HG03103 (cell line): ENCODE measurements around the gene SLC35E2B.
A peak's percentile ranks its signal among the peaks of the same experiment; 100 is the strongest.

Source experiments
- ATAC-seq: cut with Tn5 transposase; IDR thresholded peaks from one replicate; pipeline ENCODE4 v1.9.1; 2021; ENCODE audit warnings: low read depth; ENCODE audit not compliant: unreplicated experiment

SLC35E2B gene

GRCh38 chr1:1627261-1627828, 65.2 kb downstream of the SLC35E2B start:
- ATAC-seq = no peak

- no peak for ATAC-seq
These were observed 66.1 kb downstream of the SLC35E2B start for GRCh38 chr1:1626207-1627141.

- ATAC-seq = no peak
These were observed 66.8 kb downstream of the SLC35E2B start for GRCh38 chr1:1625824-1626206.

- no peak for ATAC-seq
These were observed 67.2 kb downstream of the SLC35E2B start for GRCh38 chr1:1625404-1625775.

- ATAC-seq = no peak
These were observed 67.9 kb downstream of the SLC35E2B start for GRCh38 chr1:1624443-1625403.

- ATAC-seq = no peak
These were observed 68.8 kb downstream of the SLC35E2B start for GRCh38 chr1:1623631-1624442.

- no peak for ATAC-seq
These were observed 69.4 kb downstream of the SLC35E2B start for GRCh38 chr1:1623181-1623630.

GRCh38 chr1:1622788-1623094, 69.9 kb downstream of the SLC35E2B start:
- no peak for ATAC-seq

- no peak for ATAC-seq
These were observed 70.4 kb downstream of the SLC35E2B start for GRCh38 chr1:1622010-1622787.

- ATAC-seq = no peak
These were observed 71.2 kb downstream of the SLC35E2B start for GRCh38 chr1:1621173-1622009.

- ATAC-seq = no peak
These were observed 72.0 kb downstream of the SLC35E2B start for GRCh38 chr1:1620433-1621139.

GRCh38 chr1:1619917-1620361, 72.7 kb downstream of the SLC35E2B start:
- no peak for ATAC-seq

- ATAC-seq = no peak
These were observed 74.1 kb downstream of the SLC35E2B start for GRCh38 chr1:1618396-1619068.

GRCh38 chr1:1617925-1618324, 74.7 kb downstream of the SLC35E2B start:
- no peak for ATAC-seq

GRCh38 chr1:1617516-1617915, 75.1 kb downstream of the SLC35E2B start:
- no peak for ATAC-seq

- ATAC-seq = no peak
These were observed 75.8 kb downstream of the SLC35E2B start for GRCh38 chr1:1616838-1617237.

- peak; percentile 20 for ATAC-seq
These were observed 76.4 kb downstream of the SLC35E2B start for GRCh38 chr1:1616045-1616790.
